Cardiac muscle cell (in vitro differentiated cells and primary cell): Measurements from ENCODE around the gene ABCA6. TPM values are rescaled to one million over a fixed set of nuclear protein-coding genes. Genes with fewer than 3 reads are reported as not detected.

Experiments
- DNase-seq, 2 donors: peaks; one replicate each; pipeline versions ENCODE4 v3.0.0 to v3.0.0-alpha.2; 2010 to 2017; ENCODE audit warnings: low read depth in 1 of 2, low spot score in 1 of 2
- H3K27ac ChIP-seq: fragments of 200-600 bp; sonication (generic); 2 replicates; pipeline ENCODE4 v1.5.1; 2016
- H3K27me3 ChIP-seq: fragments of 200-600 bp; sonication (generic); 2 replicates; pipeline ENCODE4 v1.6.0; 2016; ENCODE audit warnings: control low read depth
- H3K36me3 ChIP-seq: fragments of 200-600 bp; sonication (generic); 2 replicates; pipeline ENCODE4 v1.5.1; 2016; ENCODE audit warnings: control low read depth
- H3K4me1 ChIP-seq: fragments of 200-600 bp; sonication (generic); 2 replicates; pipeline ENCODE4 v1.8.1; 2017; ENCODE audit warnings: low read depth, mild to moderate bottlenecking, mixed run types
- H3K4me3 ChIP-seq: fragments of 200-600 bp; sonication (generic); 2 replicates; pipeline ENCODE4 v1.5.1; 2016; ENCODE audit warnings: mild to moderate bottlenecking
- H3K9me3 ChIP-seq: fragments of 200-600 bp; sonication (generic); 2 replicates; pipeline ENCODE4 v1.5.1; 2017; ENCODE audit warnings: low read depth, mild to moderate bottlenecking, control low read depth
- polyA plus RNA-seq: library from polyadenylated mRNA; unstranded; fragments of >200 nt; fragmentation: Nextera tagmentation; extraction: Ambion mirVana; gene quantifications from 2 replicates; pipeline ENCODE4 v1.2.1, GENCODE V29; 2016
- total RNA-seq: library from RNA; depleted of rRNA; stranded (reverse); fragments of >200 nt; gene quantifications from 2 replicates; pipeline ENCODE4 v1.2.3, GENCODE V29; 2016
- TF ChIP-seq, protein P1 (sequence below): IDR thresholded peaks from 2 replicates; pipeline ENCODE4 v1.5.1; 2012; ENCODE audit warnings: low read depth, mild to moderate bottlenecking, low read length

ABCA6 gene
- total and polyA plus RNA-seq, 2 experiments from 2014 or later = not detected

DNA sequence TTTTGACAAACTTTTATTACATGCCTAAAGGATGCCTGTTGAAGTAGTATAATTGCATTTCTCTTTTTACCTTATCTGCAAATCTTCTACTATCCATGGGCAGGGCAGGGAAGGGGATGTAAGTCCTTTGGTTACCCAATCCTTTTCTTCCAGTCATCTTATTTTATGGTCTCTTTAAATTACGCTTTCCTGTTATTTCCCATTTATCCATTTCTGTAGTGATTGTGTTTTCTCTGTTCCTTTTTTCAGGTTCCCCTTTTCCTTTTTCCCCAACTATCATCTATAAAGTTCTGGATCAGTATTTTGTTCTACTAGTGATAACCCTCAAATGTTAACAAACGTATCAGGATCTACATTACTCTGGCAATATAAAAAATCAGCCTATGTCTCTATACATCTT is 77.7 kb downstream of the ABCA6 start:
- TF ChIP-seq, protein P1, sequence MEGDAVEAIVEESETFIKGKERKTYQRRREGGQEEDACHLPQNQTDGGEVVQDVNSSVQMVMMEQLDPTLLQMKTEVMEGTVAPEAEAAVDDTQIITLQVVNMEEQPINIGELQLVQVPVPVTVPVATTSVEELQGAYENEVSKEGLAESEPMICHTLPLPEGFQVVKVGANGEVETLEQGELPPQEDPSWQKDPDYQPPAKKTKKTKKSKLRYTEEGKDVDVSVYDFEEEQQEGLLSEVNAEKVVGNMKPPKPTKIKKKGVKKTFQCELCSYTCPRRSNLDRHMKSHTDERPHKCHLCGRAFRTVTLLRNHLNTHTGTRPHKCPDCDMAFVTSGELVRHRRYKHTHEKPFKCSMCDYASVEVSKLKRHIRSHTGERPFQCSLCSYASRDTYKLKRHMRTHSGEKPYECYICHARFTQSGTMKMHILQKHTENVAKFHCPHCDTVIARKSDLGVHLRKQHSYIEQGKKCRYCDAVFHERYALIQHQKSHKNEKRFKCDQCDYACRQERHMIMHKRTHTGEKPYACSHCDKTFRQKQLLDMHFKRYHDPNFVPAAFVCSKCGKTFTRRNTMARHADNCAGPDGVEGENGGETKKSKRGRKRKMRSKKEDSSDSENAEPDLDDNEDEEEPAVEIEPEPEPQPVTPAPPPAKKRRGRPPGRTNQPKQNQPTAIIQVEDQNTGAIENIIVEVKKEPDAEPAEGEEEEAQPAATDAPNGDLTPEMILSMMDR = no peak
- Histone ChIP-seq H3K4me3 (no peak overlapping the region), H3K4me1 (no peaks in the 10 kb centered on the region), H3K36me3 (no peaks in the 10 kb centered on the region), H3K27ac (no peak overlapping the region), H3K27me3 (no peaks in the 10 kb centered on the region), H3K9me3 (no peaks in the 10 kb centered on the region)
- no peak for DNase-seq

DNA sequence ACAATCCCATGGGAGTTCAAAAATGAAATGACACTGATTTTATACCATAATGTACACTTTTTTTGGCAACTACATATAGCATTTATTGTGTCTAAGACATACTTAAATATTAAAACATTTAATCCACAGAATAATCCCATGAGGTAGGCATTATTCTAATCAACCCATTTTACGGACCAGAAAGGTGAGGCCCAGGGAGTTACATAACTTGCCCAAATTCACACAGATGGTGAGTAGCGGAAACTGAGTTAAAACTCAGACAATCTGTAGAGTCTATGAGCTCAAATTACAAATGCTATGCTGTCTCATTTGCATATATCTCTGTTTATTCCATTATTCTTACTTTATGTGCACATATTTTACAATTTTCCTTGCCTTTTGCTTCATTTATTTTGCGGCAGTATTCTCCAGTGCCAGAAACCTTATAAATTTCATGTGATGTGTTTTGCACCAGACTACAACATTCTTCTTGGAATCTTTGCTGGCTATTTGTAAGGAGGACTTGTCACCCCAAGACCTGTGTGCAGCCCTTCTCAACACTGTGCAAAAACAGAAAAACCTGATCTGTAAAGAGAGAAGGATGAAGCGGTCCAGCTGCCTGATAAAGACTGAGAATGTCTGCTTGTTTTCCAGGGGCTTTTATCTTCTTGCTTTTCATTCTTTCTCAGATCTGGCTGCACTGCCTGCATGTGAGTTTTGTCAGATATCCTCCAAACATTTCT is 78.7 kb downstream of the ABCA6 start:
- Histone ChIP-seq H3K4me1 (no peaks in the 10 kb centered on the region), H3K4me3 (no peak overlapping the region), H3K27me3 (no peaks in the 10 kb centered on the region), H3K36me3 (no peaks in the 10 kb centered on the region), H3K9me3 (no peaks in the 10 kb centered on the region), H3K27ac (no peak overlapping the region)
- TF ChIP-seq, protein P1 = no peak
- no peak for DNase-seq

DNA sequence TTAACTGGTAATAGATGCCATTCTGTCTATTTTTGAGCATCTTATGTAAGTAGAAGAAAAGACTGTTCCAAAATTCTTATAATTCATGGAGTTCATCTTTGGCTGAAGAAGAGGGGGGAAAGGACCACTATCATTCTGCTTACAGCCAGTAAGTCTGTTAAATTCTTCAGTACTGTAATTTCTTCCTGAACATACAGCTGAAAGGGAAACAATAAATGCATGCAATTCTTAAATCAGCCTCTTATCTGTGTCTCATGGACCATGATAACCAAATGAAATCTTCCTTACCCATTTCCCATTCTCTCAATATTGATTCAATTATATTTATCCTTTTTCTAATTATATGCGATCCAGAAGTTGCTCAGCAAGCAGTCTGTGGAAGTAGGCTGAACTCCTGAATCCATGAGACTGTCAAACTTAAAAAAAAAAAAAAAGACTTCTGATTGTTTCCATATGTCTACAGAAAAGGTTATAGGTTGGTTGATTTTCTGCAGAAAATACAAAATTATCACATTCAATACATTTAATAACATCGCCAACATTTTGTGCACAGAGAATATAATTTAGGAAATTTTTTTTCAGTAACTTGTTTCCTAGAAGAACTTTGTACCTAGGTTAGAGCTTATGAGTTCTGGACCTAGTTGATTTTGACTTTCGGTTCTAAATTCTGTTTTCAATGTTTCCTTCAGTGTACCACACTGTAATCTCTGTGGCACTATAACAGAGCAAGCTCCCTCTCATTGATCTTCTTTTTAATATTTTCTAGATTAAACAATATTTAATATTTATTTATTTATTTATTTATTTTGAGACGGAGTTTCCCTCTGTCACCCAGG is 79.8 kb downstream of the ABCA6 start:
- TF ChIP-seq, protein P1 = no peak
- Histone ChIP-seq H3K36me3 (no peaks in the 10 kb centered on the region), H3K9me3 (no peaks in the 10 kb centered on the region), H3K27ac (no peak overlapping the region), H3K4me3 (no peak overlapping the region), H3K27me3 (no peaks in the 10 kb centered on the region), H3K4me1 (no peaks in the 10 kb centered on the region)
- no peak for DNase-seq

DNA sequence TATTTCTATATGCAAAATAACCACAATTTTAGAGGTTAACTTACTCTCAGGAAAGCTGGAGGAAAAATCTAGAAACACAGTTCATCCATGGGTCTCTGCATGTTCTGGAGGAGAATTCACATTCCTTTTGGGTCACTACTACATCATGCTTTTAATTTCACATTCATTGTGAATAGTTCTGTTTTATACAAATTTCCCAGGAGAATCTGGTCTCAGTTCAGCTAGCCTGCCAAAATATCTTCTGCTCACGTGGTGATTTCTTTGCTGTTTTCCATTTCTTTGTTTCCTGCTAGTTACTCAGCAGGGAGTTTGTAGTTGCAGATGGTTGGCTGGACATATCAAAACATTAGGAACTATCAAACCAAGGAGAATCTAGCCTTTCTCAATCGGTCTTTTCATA is 80.9 kb downstream of the ABCA6 start, which contains the start of gene ABCA9:
ABCA9 (minus strand) TSS at position 106 of the 400 bp plus-strand sequence. CDS start 9,801 bp downstream, outside the sequence.
- Histone ChIP-seq H3K27me3 (no peaks in the 10 kb centered on the region), H3K27ac (no peak within 1 kb of the TSS), H3K4me3 (no peak within 1 kb of the TSS), H3K9me3 (no peaks in the 10 kb centered on the region), H3K4me1 (no peaks in the 10 kb centered on the region), H3K36me3 (no peaks in the 10 kb centered on the region)
- TF ChIP-seq, protein P1 = no peak
- DNase-seq = peak in 1 of 2 donors; percentile 96

DNA sequence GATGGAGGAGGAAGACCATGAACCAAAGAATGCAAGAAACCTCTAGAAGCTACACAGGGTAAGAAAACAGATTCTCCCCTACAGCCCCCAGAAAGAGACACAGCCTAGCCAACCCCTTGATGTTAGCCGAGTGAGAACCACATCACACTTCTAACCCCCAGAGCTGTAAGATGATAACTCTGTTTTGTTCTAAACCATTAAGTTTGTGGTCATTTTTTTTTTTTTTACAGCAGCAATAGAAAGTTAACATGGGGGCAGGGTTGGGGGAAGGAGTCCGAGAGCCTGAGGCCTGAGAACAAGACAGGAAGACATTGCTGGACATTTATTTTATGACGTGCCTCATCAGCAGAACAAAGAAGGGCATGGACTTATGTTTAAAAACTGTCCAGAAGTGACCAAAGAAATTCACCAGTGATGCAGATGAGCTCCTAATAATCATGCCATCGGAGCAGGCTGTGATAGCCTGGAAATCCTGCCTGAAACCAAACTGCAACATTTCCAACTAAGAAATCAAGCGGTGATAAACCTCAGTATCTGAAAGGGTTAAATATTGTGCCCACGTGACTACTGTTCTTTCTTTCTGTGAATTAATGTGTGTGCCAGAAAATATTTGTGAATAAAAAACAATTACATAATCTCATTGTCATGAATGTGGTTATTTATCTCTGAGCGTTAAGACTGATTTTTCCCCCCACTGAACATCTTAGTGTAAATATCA is 82.1 kb downstream of the ABCA6 start:
- DNase-seq = peak in 1 of 2 donors; percentile 80
- Histone ChIP-seq H3K9me3 (no peaks in the 10 kb centered on the region), H3K27ac (no peak overlapping the region), H3K36me3 (no peaks in the 10 kb centered on the region), H3K4me3 (no peak overlapping the region), H3K27me3 (no peaks in the 10 kb centered on the region), H3K4me1 (no peaks in the 10 kb centered on the region)
- TF ChIP-seq, protein P1 = no peak
